Endodermal cell (in vitro differentiated cells): Measurements from ENCODE around the gene SLC12A8. TPM values are rescaled to one million over a fixed set of nuclear protein-coding genes. Genes with fewer than 3 reads are reported as not detected.

Source experiments
- DNase-seq: peaks from one replicate; pipeline ENCODE4 v3.0.0-alpha.2; 2017
- H3K27ac ChIP-seq: 2 replicates; pipeline ENCODE4 v1.5.1; 2013; ENCODE audit warnings: mild to moderate bottlenecking, low read depth, low read length, moderate library complexity
- H3K27me3 ChIP-seq: 2 replicates; pipeline ENCODE4 v1.6.1; 2013; ENCODE audit warnings: mild to moderate bottlenecking, low read length, moderate library complexity; ENCODE audit not compliant: insufficient read depth, control insufficient read depth, poor library complexity, severe bottlenecking
- H3K36me3 ChIP-seq: 2 replicates; pipeline ENCODE4 v1.7.0; 2013; ENCODE audit warnings: mild to moderate bottlenecking, low read length, moderate library complexity; ENCODE audit not compliant: control insufficient read depth, insufficient read depth
- H3K4me1 ChIP-seq: one replicate; pipeline ENCODE4 v1.7.0; 2013; ENCODE audit warnings: low read length; ENCODE audit not compliant: control insufficient read depth, insufficient read depth
- H3K4me3 ChIP-seq: 2 replicates; pipeline ENCODE4 v1.5.1; 2013; ENCODE audit warnings: mild to moderate bottlenecking, low read length, moderate library complexity
- H3K9ac ChIP-seq: 2 replicates; pipeline ENCODE4 v1.6.1; 2013; ENCODE audit warnings: mild to moderate bottlenecking, low read length, moderate library complexity; ENCODE audit not compliant: poor library complexity, severe bottlenecking; ENCODE audit errors: extremely low read depth
- H3K9me3 ChIP-seq: 2 replicates; pipeline ENCODE4 v1.6.1; 2013; ENCODE audit warnings: mild to moderate bottlenecking, low read length, moderate library complexity; ENCODE audit not compliant: control insufficient read depth
- H3K27ac Mint-ChIP-seq: 2 replicates; pipeline ENCODE4 v1.8.0; 2020; ENCODE audit warnings: mixed read lengths
- H3K27me3 Mint-ChIP-seq: 2 replicates; pipeline ENCODE4 v1.8.0; 2021; ENCODE audit warnings: mild to moderate bottlenecking, mixed read lengths; ENCODE audit not compliant: insufficient read depth
- H3K36me3 Mint-ChIP-seq: 2 replicates; pipeline ENCODE4 v1.8.0; 2020; ENCODE audit warnings: low read depth, mixed read lengths
- H3K4me1 Mint-ChIP-seq: 2 replicates; pipeline ENCODE4 v1.8.0; 2020; ENCODE audit warnings: mixed read lengths
- H3K4me3 Mint-ChIP-seq: 2 replicates; pipeline ENCODE4 v1.8.0; 2020; ENCODE audit warnings: mild to moderate bottlenecking, moderate library complexity, mixed read lengths
- H3K9me3 Mint-ChIP-seq: 2 replicates; pipeline ENCODE4 v1.8.0; 2020; ENCODE audit warnings: mild to moderate bottlenecking, mixed read lengths
- WGBS, 2 experiments: methylation state at CpG; one replicate each; pipeline versions ENCODE4 v1.1.5 to v1.1.7; 2013; ENCODE audit warnings: missing lambda C conversion rate in 2 of 2, mixed read lengths in 1 of 2; ENCODE audit not compliant: insufficient coverage in 1 of 2, insufficient read length in 1 of 2; 5-methylcytosine and 5-hydroxymethylcytosine counted together
- total RNA-seq, 2 donors: library from RNA; stranded (reverse); fragmentation: NEBNext Ultra II Directional in 1 of 2; extraction: Animal tissue kit (Norgen Biotek cat#: 25700) in 1 of 2; gene quantifications; 2 replicates in 1 of 2; 3 replicates in 1 of 2; pipeline ENCODE4 v1.2.1, GENCODE V29; 2021
- TF ChIP-seq, protein P1 (sequence below): fragments of 200-600 bp; sonication (generic); conservative IDR thresholded peaks from 2 replicates; pipeline ENCODE4 v1.5.0; 2021; ENCODE audit warnings: antibody characterized with exemption, mild to moderate bottlenecking

The SLC12A8 gene
- total RNA-seq, 2 donors from 2014 or later, result 17.3 to 18.6 TPM

DNA sequence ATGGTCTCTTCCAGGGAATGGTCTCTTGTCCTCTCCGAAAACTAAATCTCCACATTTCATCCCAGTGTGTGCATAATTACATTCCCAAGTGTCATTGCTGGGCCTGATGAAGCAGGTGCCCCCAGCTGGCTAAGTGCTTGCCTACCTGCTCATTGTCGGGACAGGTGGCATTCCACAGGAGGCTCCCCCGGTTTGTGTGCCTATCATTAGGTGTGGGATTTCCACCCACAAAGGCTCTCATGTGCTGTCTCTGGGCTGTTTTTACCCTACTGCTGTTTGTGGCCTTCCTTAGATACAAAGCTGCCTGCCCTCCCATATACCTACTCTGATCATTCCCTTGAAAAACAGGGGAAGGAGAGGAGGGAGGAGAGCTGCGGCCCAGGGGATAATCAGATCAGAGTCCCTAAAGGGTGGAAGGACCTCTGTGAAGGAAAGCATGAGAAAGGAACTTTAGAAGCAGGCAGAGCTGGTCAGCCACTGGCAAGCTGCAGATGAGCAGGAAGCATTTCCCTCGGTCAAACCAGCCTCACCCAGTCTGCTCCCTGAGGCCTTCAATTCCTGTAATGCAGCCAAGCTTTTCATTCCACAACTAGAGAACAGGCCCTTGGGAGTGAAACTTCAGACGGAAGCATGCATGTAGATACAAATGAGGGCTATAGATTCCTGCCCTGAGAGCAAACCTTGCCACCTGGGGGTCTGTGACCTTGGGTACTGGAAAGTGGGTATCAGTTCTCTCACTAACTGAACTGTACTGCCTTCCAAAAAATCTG, 96.1 kb downstream of the SLC12A8 start:
- 59 to 68% methylated on average over 4 to 6 of the region's 6 CpGs for WGBS, 2 experiments

DNA sequence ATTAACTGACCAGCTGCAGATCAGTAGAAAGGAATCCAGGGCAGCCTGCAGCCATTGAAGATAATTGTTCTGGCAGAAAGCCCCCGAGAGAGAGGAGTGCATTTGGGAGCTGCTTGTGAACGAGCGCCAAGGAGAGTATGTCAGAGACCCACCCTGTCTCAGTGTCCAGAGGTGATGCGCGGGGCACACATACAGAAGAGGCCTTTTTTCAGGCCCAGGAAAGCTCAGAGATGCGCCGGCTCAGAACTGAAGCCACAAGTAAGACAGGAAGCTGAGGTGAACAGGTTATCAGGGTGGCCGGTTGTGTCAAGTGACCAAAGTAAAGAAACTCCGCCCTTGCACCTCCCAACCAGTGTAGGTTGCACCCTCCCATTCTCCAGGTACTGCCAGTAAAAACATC, 96.9 kb downstream of the SLC12A8 start:
- 71 to 90% methylated on average over 4 to 9 of the region's 9 CpGs for WGBS, 2 experiments
- Histone ChIP-seq H3K9me3 (no peaks in the 10 kb centered on the region), H3K4me1 (peaks cover 23% of the 10 kb centered on the region), H3K4me3 (no peak overlapping the region), H3K27me3 (no peaks in the 10 kb centered on the region), H3K27ac (no peak overlapping the region), H3K9ac (no peak overlapping the region), H3K36me3 (no peaks in the 10 kb centered on the region)
- Mint-ChIP-seq H3K27ac (no peak overlapping the region), H3K27me3 (no peaks in the 10 kb centered on the region), H3K36me3 (peaks cover 2% of the 10 kb centered on the region), H3K4me3 (no peak overlapping the region), H3K9me3 (no peaks in the 10 kb centered on the region), H3K4me1 (peaks cover 35% of the 10 kb centered on the region)
- TF ChIP-seq, protein P1, sequence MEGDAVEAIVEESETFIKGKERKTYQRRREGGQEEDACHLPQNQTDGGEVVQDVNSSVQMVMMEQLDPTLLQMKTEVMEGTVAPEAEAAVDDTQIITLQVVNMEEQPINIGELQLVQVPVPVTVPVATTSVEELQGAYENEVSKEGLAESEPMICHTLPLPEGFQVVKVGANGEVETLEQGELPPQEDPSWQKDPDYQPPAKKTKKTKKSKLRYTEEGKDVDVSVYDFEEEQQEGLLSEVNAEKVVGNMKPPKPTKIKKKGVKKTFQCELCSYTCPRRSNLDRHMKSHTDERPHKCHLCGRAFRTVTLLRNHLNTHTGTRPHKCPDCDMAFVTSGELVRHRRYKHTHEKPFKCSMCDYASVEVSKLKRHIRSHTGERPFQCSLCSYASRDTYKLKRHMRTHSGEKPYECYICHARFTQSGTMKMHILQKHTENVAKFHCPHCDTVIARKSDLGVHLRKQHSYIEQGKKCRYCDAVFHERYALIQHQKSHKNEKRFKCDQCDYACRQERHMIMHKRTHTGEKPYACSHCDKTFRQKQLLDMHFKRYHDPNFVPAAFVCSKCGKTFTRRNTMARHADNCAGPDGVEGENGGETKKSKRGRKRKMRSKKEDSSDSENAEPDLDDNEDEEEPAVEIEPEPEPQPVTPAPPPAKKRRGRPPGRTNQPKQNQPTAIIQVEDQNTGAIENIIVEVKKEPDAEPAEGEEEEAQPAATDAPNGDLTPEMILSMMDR, result no peak
- no peak for DNase-seq

More for the DNA sequence above, 96.1 kb downstream of the SLC12A8 start:
- H3K36me3 Mint-ChIP-seq, result peaks cover 2% of the 10 kb centered on the region
- H3K9me3 Mint-ChIP-seq, result no peaks in the 10 kb centered on the region
- Histone ChIP-seq H3K36me3 (no peaks in the 10 kb centered on the region), H3K27ac (no peak overlapping the region), H3K27me3 (no peaks in the 10 kb centered on the region), H3K9me3 (no peaks in the 10 kb centered on the region), H3K4me1 (peaks cover 29% of the 10 kb centered on the region), H3K9ac (no peak overlapping the region), H3K4me3 (no peak overlapping the region)
- H3K4me3 Mint-ChIP-seq, result no peak overlapping the region
- H3K27ac Mint-ChIP-seq, result no peak overlapping the region
- H3K27me3 Mint-ChIP-seq, result no peaks in the 10 kb centered on the region
- TF ChIP-seq, protein P1, result no peak
- DNase-seq, result no peak
- H3K4me1 Mint-ChIP-seq, result peaks cover 39% of the 10 kb centered on the region

DNA sequence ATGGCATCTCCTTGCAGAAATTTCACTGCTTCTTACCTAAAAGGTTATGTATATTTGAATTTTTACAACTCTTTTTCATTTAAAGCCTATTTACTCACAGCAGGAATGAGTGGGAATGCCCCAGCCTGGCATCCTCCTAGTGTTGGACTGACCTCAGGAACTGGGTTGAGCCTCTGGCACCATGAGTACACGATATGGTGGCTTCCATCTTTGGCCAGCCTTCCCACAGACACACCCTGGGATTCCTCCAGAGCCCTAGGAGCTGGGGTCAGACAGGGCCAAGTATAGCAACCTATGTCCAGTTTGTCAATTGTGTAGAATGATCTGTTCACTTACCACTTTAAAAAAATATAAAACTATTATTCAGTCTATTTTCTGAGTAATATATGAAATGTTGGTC, 99.6 kb downstream of the SLC12A8 start:
- 80 to 97% methylated on average over 1 of the region's 1 CpG for WGBS, 2 experiments
- Mint-ChIP-seq H3K4me3 (no peak overlapping the region), H3K36me3 (peaks cover 2% of the 10 kb centered on the region), H3K4me1 (peaks cover 18% of the 10 kb centered on the region), H3K9me3 (no peaks in the 10 kb centered on the region), H3K27me3 (no peaks in the 10 kb centered on the region), H3K27ac (no peak overlapping the region)
- no peak overlapping the region for H3K9ac ChIP-seq
- no peak overlapping the region for H3K4me3 ChIP-seq
- TF ChIP-seq, protein P1, result no peak
- H3K27ac ChIP-seq, result no peak overlapping the region
- no peaks in the 10 kb centered on the region for H3K36me3 ChIP-seq
- peaks cover 6% of the 10 kb centered on the region for H3K4me1 ChIP-seq
- no peaks in the 10 kb centered on the region for H3K27me3 ChIP-seq
- H3K9me3 ChIP-seq, result no peaks in the 10 kb centered on the region
- DNase-seq, result no peak
